Measurements from ENCODE around the gene AIG1.

DNA sequence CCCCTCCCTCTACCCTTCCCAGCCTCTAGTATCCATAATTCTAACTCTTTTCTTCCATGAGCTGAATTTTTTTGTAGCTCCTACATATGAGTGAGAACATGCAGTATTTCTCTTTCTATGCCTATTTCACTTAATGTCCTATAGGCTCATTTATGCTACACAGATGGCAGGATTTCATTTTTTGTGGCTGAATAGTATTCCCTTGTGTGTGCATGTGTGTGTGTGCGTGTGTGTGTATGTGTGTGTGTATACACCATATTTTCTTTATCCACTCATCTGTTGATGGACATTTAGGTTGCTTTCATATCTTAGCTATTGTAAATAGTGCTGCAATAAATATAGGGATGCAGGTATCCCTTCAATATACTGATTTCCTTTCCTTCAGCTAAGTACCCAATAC is 288.8 kb downstream of the AIG1 start:
- TF ChIP-seq, protein P1, sequence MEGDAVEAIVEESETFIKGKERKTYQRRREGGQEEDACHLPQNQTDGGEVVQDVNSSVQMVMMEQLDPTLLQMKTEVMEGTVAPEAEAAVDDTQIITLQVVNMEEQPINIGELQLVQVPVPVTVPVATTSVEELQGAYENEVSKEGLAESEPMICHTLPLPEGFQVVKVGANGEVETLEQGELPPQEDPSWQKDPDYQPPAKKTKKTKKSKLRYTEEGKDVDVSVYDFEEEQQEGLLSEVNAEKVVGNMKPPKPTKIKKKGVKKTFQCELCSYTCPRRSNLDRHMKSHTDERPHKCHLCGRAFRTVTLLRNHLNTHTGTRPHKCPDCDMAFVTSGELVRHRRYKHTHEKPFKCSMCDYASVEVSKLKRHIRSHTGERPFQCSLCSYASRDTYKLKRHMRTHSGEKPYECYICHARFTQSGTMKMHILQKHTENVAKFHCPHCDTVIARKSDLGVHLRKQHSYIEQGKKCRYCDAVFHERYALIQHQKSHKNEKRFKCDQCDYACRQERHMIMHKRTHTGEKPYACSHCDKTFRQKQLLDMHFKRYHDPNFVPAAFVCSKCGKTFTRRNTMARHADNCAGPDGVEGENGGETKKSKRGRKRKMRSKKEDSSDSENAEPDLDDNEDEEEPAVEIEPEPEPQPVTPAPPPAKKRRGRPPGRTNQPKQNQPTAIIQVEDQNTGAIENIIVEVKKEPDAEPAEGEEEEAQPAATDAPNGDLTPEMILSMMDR (IDR thresholded peaks at IDR 0.05): no peak
- TF ChIP-seq POLR2A (IDR thresholded peaks at IDR 0.05): no peak

Measured in adrenal gland (tissue), 5 donors.